Hepatocyte (in vitro differentiated cells): ENCODE measurements around the gene SPSB1.

ENCODE experiments used
- CTCF ChIP-seq: fragments of 200-600 bp; sonication (generic); IDR thresholded peaks from 2 replicates; pipeline ENCODE4 v1.5.1; 2016; ENCODE audit warnings: antibody characterized with exemption, mild to moderate bottlenecking; ENCODE audit not compliant: poor library complexity
- EZH2phosphoT487 ChIP-seq: fragments of 200-600 bp; sonication (generic); IDR thresholded peaks from one replicate; pipeline ENCODE4 v1.6.1; 2018; ENCODE audit warnings: antibody characterized with exemption, mild to moderate bottlenecking, low read depth, moderate library complexity; ENCODE audit not compliant: unreplicated experiment, severe bottlenecking

GRCh38 chr1:9281908-9282695 lies 10.6 kb upstream of the SPSB1 start:
- TF ChIP-seq CTCF = no peak
- TF ChIP-seq EZH2phosphoT487 = no peak
